CD4-positive, alpha-beta T cell treated with Interleukin-17A for 1 hour (primary cell): ENCODE results near the gene TSHZ2.
"Not testable (repeated sequence)": the region's sequence is repeated elsewhere in the genome, so short reads cannot be mapped to it uniquely, and the experiment has no call there.

Experiments
- DNase-seq: peaks from one replicate; pipeline ENCODE4 v3.0.0-alpha.2; 2020

Gene TSHZ2

DNA sequence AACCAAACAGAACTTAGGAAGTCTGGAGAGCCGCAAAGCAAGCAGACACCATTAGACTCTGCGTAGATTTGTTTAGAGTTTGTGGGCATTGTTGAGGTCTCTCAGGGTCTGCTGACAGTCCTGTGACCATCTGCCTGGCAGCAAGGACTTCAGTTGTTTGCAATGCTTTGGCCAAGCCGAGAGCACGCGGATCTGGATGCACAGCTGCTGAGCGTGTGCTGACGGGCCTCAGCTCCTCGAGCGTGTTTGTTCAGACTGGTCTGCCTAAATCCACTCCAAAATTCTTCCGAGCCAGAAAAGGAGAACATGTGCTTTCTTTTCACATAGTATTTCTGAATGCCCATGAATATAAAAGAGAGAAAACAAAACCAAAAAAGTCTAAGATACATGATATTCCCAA is 462.5 kb downstream of the TSHZ2 start:
- no peak for DNase-seq

DNA sequence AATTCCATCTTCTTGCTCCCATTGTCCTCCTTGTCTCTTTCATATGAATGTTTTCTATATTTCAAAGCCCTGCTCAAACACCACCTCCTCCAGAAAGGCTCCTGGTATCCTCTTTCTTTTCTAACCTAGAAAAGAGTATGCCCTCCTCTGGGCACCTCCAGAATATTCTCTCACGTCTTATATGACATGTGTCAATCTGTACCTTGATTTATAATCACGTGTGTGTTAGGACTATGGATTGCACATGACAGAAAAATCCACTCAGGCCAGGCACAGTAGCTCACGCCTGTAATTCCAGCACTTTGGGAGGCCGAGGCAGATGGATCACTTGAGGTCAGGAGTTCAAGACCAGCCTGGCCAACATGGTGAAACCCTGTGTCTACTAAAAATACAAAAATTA is 464.8 kb downstream of the TSHZ2 start:
- not testable (repeated sequence) for DNase-seq

DNA sequence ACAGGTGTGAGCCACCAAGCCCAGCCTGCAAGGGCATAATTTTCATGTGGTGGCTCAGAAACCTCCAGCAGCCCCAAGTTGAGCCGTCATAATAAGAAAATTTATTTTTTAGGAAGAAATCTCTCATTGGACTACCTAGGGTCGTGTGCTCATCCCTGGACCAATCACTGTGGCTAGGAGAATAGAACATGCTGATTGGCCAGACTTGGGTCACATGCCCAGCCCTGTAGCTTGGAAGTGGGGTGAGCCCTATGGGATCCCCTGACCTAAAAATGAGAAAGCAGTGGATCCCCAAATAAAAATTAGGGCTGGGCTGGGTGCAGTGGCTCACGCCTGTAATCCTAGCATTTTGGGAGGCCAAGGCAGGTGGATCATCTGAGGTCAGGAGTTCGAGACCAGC is 466.2 kb downstream of the TSHZ2 start:
- DNase-seq: no peak

DNA sequence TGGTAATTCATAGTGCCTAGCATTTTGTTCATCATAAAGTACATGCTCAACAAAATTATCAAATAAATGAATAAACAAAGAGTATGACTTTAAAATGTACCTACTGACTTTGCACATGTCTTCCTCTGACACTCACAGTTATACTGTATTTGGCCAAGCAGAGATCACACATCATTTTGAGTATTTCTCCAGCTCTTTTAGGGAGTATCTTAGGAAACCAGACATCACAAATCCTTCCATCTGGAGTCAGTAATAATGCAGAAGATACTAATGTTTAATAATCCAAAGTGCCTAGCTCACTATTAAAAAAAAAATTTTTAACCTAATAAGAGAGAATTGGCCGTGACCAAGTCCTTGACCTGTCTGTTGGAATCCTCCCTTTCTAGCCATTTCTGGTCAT is 466.9 kb downstream of the TSHZ2 start:
- DNase-seq: no peak

DNA sequence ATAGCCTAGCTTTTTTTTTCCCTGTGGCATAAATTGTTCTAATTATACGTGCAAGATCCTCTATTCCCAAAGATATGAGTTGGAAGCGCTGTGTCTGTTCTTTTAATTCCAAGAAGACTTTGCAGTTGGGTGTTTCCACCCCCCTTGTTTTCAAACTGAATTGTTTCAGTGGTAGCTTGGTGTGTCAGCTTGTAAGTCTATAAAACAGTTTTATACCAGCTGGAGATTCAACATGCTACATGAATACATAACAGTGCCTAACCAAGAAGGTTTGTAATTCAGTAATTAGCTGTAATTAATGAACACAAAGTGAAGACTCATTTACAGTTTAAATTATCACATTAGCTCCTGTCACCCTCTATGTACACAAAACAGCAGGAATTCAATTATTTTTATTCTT is 467.5 kb downstream of the TSHZ2 start:
- no peak for DNase-seq

DNA sequence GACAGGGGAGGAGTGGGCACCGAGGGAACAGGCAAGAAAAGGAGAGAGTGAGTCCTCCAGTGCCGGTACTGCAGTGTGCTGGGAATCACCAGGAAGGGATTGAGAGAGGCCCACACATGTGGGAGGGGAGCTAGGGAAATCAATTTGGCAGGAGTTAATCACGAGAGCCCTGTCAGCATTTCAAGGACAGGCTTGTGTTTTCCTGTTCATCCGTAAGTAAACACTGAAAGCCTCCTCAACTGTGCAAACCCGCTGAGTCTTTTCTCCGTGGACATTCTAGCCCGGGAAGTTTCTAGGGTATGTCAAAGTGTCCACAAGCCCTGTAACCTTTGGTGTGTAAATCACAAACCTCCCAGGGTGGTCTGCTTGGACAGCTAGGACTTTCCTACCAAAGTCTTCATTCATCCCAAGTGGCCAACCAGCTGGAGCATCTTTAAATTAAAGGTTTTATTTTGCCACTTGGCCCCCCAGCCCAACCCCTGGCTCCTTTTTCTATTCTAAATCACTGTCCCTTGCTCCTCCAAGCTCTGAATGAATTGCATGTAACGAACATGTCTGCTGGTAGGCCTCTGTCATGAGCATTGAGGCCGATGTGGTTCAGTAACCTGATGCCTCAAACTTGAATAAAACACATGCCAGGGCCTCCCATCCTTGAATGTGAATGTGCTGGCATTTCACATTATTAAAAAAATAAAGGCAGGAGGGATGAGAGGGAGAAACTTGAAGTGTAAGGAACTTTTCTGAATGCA is 472.4 kb downstream of the TSHZ2 start:
- no peak for DNase-seq

DNA sequence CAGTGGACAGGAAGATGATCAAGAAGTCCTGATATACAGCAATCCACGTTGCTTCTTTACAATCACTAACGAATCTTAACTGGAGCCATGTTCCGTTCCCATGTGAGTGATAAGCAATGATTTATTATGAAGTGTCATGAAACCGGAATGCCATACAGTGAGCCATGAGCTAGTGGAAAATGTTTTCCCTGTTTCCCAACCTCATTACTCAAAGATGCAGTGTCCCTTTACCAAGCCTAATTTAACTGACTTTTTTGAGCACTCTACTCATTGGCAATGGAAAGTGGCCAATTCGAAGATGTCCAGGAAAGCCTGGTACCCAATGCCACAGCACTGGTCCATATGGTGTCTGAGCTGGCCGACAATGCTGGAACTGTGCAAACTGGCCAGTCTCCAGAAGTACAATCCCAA is 473.2 kb downstream of the TSHZ2 start:
- no peak for DNase-seq

DNA sequence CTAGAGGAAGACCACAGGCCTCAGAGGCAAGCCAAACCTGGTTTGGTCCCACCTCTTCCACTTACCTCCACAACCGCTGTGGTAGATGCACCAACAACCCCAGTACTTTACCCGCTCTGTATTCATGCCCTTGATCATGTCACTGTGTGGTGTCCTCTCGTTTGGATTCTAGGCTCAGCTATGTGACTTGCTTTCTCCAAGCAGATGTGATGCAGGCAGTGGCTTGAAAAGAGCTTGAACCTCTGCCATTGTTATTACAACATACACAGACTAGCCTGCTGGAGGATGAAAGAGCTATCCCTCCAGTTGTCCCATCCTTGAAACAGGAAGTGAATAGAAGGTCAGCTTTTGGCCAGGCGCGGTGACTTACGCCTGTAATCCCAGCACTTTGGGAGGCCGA is 473.8 kb downstream of the TSHZ2 start:
- DNase-seq: no peak

DNA sequence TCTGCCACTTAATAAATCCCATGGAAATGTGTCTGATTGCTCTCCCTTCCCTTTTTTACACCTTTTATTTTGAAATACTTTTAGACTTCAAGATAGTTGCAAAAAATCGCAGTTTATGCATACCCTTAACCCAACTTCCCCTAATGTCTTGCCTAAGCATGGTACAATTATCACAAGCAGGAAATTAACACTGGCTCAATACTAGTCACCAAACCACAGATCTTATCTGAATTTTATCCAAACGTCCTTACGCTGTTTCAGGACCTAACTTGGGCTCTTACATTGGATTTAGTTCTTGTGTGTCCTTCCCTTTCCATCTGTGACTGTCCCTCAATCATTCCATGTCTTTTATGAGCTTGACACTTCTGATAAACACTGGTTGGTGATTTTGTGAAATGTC is 475.2 kb downstream of the TSHZ2 start:
- no peak for DNase-seq

DNA sequence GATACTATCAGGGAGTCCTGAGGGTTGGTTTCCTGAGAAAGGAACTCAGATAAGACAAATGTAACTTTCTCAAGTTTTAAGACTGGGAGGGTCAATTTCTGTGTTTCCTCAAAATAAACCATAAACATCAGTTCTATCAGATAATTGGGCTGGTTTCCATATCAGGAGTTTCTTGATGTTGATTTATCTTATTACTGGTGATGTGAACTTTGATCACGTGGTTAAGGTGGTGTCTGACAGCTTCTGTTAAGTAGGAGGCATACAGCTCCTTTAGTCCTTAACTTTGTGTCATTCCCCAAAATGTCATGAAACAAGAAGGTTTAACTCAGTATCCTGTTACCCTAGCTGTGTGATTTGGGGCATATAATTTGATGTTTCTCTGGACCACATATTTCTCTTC is 476.3 kb downstream of the TSHZ2 start:
- DNase-seq: no peak

DNA sequence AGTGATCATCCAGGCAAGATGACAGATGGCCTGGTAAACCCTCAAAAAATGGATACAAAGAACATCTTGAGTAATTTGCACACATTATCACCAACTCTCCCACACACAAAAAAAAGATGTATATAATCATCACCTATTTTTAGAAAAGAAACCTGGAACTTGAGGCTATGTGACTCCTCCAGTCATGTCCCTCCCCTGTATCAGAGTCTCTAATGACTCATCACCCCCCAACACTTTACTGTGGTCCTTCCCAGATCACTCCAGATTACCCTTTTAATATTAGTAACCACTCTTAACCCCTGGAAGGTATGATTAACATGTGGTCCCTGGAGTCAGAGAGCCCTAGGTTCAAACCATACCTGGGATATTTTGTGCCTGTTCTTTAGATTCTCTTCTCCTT is 476.7 kb downstream of the TSHZ2 start:
- DNase-seq: no peak

DNA sequence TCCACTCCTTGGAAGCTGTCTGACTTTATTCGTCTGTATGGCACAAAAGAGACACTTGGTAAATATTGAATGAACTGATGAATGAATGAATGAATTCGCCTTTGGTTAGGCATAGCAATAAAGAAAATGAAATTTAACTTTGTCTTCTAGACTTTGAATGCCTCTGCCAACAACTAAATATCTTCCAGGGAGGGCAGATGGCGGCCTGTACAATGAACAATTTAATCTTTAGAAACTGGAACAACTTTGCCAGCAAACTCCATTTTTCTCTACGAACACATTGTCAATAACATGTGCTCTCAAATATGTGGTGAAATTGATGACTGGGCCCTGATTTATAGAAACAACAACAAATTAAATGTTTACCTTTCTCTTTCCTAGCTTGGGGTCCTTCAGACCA is 480.9 kb downstream of the TSHZ2 start:
- no peak for DNase-seq

DNA sequence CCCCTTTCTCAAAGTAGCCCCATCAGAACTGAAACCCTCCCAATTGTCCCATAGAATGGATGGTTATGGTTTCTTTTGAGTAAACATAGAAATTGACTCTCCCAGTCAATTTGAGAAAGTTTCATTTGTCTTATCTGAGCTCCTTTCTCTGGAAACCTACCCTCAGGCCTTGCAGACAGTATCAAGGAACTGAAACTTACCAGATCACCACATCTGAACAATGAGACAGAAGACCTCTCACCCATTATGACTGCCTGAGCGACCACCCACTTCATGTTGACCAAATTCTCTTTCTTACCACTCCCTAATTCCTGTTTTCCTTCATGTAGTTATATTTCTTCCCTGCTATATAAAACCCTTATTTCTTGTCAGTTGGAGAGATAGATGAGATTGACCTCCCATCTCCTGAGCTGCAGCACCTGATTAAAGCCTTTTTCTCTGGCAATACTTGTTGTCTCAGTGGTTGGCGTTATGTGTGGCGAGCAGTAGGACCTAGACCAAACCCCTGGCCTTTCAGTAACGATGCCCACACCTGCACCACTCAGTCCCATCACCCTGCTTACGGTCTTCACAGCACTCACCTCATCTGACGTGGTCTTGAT is 482.6 kb downstream of the TSHZ2 start:
- DNase-seq: no peak

DNA sequence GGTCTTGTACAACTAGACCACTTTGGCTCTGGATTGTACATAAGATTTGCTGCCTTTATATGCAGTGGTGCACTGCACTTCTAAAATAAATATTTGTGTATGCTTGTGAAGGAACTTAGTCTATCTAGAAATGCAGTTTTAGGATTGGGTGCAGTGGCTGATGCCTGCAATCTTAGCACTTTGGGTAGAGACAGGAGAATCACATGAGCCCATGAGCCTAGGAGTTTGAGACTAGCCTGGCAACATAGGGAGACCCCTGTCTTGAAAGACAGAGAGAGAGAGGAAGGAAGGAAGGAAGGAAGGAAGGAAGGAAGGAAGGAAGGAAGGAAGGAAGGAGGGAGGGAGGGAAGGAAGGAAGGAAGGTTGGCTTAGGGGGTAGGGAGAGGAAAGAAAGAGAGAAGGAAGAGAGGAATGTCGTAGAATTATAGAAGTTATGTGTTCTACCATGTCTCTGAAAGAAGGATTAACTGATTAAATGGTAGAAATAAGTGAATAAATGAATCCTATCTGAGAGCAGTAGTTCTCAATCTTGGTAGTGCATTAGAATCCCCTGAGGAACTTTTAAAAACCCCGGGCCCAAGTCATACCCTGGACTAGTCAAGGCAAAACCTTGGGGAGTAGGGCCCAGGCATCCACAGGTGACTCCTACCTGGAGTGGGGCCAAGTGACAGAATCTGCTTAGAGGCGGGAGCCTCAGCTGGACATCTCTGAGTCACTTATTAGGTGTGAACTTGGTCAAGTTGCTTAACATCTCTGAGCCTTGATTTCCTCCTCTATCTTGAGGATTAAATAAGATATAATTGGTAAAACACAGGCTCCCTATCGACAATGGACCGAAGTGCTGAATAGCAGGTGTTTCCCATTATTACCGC is 491.2 kb downstream of the TSHZ2 start:
- no peak for DNase-seq

DNA sequence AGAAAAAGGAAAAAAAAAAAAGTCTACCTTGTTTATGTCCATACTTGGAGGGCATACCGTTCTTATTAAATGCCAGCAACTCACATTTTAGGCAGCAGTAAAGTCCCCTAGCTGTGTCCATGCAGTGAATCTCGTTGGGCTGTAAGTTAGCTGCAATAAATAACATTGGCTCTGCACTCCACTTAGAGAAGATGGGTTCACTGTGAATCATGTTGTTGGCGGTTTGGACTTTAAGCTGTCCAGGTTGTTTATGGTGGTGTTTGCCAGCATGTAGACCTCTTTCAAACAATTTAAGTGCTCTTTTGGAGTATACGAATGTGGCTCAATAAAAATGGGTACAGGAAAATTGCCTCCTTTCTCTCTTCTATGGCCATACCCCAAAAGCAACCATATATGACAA is 494.1 kb downstream of the TSHZ2 start:
- DNase-seq: no peak

DNA sequence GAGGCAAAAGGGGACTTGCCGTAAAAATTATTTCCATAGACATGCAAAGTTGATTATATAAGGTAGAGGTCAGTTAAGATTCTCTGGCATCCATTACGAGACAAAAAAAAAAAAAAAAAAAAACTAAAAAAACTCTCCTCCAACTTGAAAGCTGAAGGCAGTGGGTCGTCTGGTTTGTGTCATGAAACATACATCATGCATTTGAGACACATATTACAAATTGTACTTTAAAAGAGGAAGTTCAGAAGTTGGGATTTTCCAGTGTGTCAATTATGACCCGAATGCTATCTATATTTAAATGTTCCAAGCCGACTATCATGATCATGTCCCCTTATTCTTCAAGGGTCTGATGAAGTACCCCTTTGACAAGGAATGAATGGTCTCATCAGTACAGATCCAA is 496.4 kb downstream of the TSHZ2 start:
- DNase-seq: no peak

DNA sequence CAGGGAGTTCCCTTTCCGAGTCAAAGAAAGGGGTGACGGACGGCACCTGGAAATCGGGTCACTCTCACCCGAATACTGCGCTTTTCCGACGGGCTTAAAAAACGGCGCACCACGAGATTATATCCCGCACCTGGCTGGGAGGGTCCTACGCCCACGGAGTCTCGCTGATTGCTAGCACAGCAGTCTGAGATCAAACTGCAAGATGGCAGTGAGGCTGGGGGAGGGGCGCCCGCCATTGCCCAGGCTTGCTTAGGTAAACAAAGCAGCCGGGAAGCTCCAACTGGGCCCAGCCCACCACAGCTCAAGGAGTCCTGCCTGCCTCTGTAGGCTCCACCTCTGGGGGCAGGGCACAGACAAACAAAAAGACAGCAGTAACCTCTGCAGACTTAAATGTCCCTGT is 500.7 kb downstream of the TSHZ2 start:
- not testable (repeated sequence) for DNase-seq

DNA sequence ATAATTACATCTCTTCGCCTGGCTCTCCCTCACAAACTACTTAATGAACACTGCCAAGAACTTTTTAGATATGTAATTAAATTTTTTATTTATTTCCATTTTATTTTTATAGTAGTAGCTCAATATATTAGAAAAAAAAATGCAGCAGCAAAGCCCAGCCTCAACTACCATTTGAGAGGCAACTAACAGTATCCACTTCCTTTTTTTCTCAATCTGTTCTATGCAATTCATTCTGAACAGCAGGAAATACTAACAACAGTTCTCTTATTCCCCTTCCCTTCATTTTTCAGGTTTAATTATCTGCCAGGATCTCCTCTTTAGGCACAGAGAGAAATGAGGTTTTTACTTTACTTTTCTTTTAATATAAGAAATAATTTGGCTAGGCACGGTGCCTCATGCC is 508.8 kb downstream of the TSHZ2 start:
- no peak for DNase-seq

DNA sequence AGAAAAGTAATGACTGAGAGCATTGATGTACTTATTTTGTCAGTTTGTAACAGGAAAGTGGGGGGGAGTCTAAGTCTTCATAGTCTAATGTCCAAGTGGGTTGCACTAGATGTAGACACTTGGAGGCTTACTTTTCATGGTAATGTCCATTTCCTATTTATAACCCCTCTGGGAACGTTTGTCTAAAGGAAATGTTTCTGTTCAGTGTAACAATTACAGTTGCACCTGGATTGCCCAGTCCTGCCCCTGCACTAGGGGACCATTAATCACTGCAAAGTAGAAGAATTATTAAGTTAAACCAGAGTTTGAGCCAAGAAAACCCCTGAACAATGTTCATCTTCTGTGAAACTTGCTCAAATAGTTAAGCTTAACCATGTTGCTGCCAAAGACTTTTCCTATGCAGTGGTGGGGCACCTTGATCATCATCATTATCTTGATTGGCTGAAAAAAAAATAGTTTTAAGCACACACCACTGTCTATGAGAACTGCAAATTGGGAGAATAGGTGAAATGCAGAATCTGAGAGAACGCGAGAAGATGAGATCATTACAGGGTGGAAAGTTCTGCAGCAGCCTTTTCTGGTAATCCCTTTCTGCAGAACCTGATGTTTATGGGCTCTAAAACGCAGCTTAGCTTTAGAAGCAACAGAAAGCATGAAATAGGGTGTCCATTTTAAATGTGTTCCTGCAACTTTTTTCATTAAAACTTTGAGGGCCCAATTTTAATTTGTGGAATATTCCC is 515.5 kb downstream of the TSHZ2 start:
- DNase-seq: no peak

DNA sequence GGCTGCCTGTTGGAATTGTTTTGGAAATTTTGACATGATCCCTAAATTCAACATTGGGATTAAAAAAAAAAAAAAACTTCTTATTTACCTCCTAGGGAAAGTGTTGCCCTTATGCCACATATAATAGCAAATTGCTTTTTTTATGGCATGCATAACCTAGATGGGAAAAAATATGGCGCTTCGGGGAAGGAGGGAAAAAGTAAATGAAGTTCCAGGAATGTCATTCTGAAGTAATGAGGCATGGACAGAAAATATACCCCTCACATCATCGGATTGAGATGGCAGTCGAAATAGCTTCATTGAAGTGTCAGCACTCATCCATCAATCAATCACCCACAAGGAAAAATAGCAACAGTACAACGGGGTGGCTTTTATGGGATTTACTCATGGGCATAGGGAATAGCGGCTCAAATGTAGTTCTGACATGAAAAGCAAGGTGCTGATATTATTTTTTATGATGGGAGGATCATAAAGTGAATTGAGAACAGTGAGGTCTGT is 516.7 kb downstream of the TSHZ2 start:
- no peak for DNase-seq

DNA sequence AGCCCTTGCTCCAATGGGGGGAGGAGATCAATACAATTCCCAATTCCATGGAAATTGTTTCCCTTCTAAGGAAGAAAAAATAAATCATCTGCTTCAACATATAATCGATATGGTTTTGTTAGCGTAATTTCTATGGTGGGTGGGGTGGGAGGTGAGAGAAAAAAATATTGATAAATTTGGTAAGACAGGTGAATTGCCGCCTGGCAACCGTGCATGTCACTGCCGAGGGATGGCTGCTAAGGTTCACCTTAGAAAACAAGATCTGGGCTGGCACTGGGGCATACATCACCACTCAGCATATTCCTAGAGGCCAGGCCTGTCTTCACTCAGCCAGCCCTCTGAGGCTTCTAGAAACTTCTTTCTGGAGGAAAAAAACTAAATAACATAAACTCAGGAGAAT is 517.4 kb downstream of the TSHZ2 start:
- DNase-seq: no peak

DNA sequence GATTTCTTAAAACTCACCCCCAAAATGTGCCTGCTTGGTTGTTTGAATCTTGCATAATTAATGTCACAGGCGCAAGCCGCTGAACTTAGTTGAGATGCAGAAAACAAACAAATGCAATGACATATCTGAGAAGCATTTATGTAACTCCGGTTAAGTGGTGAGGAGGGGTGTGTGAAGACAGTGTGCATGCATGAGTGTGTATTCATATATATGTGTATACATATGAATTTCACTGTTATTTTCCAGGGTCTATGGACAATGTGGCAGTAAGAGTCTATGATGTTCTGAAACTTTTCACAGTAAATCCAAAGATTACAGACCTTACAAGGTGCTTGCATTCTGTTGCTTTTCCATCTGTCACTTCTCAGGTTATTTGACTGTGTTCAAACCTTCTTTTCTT is 518.5 kb downstream of the TSHZ2 start:
- DNase-seq: no peak

DNA sequence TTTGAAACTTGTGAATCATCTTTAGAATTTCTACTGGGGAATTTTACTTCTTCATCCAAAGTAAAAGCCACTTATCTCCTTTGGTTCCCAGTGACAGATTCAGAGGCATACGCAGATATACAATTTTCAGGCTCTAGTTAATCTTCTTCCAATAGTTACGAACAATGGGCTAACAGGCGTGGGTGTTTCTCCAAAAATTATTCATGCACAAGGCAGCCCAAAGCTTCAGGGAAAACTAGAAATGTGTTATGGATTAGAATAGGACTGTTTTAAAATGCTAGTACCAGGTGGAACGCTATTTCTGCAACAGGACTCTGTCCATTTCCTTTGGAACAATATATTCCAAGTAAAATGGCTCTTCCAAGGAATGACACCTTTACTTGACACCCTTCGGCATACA is 519.3 kb downstream of the TSHZ2 start:
- no peak for DNase-seq
